ENCODE measurements around the gene MFRP. TPM values are rescaled to one million over a fixed set of nuclear protein-coding genes. Genes with fewer than 3 reads are reported as not detected.

The MFRP gene
- total and polyA plus RNA-seq, 9 of the 15 experiments (the other 6 are each of a cell fraction or from before 2014, with no cell fraction given), result not detected

DNA sequence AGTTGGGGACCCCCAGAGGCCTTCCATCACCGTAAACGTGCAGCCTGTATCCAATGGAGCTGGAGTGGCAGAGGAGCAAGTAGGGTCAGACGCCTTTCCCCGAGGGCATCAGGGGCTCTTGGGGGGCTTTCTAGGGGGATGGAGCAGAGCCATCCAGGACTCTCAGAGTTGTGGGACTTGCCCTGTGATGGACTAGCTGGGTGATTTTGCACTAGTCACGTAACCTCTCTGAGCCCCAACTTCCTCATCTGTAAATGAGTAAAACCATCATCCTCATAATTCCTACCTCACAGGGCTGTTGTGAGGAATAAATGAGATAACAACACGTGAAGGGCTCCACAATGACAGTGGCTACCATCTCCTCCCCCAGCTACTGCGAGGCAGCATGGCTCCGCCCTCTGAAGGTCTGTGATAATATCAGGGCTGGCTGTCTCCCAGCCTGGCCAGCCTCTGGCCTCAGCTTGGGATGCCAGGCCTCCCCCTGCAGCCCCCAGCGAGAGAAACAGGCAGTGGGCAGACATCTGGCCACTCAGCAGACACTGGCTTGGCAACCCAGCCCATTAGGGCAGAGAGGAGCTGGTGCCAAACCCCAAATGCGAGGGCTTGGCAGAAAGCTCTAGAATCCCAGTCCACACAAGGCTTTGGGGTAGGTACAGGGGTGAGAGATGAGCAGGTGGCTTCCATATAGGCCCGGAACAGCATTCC, 28.3 kb upstream of the MFRP start (continued):
- TF ChIP-seq, protein P1, sequence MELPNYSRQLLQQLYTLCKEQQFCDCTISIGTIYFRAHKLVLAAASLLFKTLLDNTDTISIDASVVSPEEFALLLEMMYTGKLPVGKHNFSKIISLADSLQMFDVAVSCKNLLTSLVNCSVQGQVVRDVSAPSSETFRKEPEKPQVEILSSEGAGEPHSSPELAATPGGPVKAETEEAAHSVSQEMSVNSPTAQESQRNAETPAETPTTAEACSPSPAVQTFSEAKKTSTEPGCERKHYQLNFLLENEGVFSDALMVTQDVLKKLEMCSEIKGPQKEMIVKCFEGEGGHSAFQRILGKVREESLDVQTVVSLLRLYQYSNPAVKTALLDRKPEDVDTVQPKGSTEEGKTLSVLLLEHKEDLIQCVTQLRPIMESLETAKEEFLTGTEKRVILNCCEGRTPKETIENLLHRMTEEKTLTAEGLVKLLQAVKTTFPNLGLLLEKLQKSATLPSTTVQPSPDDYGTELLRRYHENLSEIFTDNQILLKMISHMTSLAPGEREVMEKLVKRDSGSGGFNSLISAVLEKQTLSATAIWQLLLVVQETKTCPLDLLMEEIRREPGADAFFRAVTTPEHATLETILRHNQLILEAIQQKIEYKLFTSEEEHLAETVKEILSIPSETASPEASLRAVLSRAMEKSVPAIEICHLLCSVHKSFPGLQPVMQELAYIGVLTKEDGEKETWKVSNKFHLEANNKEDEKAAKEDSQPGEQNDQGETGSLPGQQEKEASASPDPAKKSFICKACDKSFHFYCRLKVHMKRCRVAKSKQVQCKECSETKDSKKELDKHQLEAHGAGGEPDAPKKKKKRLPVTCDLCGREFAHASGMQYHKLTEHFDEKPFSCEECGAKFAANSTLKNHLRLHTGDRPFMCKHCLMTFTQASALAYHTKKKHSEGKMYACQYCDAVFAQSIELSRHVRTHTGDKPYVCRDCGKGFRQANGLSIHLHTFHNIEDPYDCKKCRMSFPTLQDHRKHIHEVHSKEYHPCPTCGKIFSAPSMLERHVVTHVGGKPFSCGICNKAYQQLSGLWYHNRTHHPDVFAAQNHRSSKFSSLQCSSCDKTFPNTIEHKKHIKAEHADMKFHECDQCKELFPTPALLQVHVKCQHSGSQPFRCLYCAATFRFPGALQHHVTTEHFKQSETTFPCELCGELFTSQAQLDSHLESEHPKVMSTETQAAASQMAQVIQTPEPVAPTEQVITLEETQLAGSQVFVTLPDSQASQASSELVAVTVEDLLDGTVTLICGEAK (IDR thresholded peaks at IDR 0.05), result no peak
- TF ChIP-seq, protein P1 (CRISPR knock-in tag; IDR thresholded peaks at IDR 0.05), result no peak
- TF ChIP-seq C11orf30 (IDR thresholded peaks at IDR 0.05; ENCODE audit: low read depth), result no peak
- peak; percentile 52 to 72; a peak in 3 of 4 replicates for TF ChIP-seq FOXK2 (conservative IDR thresholded peaks at IDR 0.05 in 1 of 2, IDR thresholded peaks at IDR 0.05 in 1 of 2; ENCODE audit: low read depth in 2 of 2)
- TF ChIP-seq ATF1 (CRISPR knock-in tag; IDR thresholded peaks at IDR 0.05), result no peak
- peak; percentile 52; the same call in 1 of the 2 replicates for TF ChIP-seq ATF1 (tag; IDR thresholded peaks at IDR 0.05)
- 0 out of 2 replicates have a peak, but pooled peaks have one; percentile 44 for TF ChIP-seq SMARCE1 (IDR thresholded peaks at IDR 0.05)
- TF ChIP-seq, protein P2, sequence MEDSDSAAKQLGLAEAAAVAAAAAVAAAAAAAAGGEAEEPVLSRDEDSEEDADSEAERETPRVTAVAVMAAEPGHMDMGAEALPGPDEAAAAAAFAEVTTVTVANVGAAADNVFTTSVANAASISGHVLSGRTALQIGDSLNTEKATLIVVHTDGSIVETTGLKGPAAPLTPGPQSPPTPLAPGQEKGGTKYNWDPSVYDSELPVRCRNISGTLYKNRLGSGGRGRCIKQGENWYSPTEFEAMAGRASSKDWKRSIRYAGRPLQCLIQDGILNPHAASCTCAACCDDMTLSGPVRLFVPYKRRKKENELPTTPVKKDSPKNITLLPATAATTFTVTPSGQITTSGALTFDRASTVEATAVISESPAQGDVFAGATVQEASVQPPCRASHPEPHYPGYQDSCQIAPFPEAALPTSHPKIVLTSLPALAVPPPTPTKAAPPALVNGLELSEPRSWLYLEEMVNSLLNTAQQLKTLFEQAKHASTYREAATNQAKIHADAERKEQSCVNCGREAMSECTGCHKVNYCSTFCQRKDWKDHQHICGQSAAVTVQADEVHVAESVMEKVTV (CRISPR knock-in tag; IDR thresholded peaks at IDR 0.05), result no peak
- 0 out of 2 replicates have a peak, but pooled peaks have one; percentile 5 for TF ChIP-seq CBX5 (IDR thresholded peaks at IDR 0.05; ENCODE audit: borderline replicate concordance, low read depth)
- no peak for TF ChIP-seq NFYB (IDR thresholded peaks at IDR 0.05; ENCODE audit: extremely low read depth, insufficient read length)
- TF ChIP-seq ZNF75A (CRISPR knock-in tag; IDR thresholded peaks at IDR 0.05), result no peak
- TF ChIP-seq ESRRA (IDR thresholded peaks at IDR 0.05; ENCODE audit: borderline replicate concordance, low read depth), result peak; percentile 66; the same call in 1 of the 2 replicates
- TF ChIP-seq SP1 (CRISPR knock-in tag; IDR thresholded peaks at IDR 0.05), result peak; percentile 39; the same call in 1 of the 2 replicates
- no peak for TF ChIP-seq SUPT5H (IDR thresholded peaks at IDR 0.05)
- 0 out of 4 replicates have a peak, but pooled peaks of 1 of the 2 experiments have one; percentile 41 for TF ChIP-seq TBL1XR1 (IDR thresholded peaks at IDR 0.05; ENCODE audit: low read length in 2 of 2)
- TF ChIP-seq EP300 (IDR thresholded peaks at IDR 0.05; ENCODE audit: low read length), result no peak
- TF ChIP-seq, protein P3, sequence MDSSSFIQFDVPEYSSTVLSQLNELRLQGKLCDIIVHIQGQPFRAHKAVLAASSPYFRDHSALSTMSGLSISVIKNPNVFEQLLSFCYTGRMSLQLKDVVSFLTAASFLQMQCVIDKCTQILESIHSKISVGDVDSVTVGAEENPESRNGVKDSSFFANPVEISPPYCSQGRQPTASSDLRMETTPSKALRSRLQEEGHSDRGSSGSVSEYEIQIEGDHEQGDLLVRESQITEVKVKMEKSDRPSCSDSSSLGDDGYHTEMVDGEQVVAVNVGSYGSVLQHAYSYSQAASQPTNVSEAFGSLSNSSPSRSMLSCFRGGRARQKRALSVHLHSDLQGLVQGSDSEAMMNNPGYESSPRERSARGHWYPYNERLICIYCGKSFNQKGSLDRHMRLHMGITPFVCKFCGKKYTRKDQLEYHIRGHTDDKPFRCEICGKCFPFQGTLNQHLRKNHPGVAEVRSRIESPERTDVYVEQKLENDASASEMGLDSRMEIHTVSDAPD (CRISPR knock-in tag; IDR thresholded peaks at IDR 0.05), result no peak
- TF ChIP-seq NFIX (CRISPR knock-in tag; IDR thresholded peaks at IDR 0.05; ENCODE audit: low read depth), result no peak

All from K562 (cell line).